Hematopoietic multipotent progenitor cell treated with erythropoietin and hydrocortisone succinate and interleukin-3 and kit ligand, for 6 days (in vitro differentiated cells): ENCODE data around the gene ZNF519.
"Not testable (repeated sequence)": the region's sequence is repeated elsewhere in the genome, so short reads cannot be mapped to it uniquely, and the experiment has no call there.

Source experiments
- DNase-seq: peaks from one replicate; pipeline ENCODE4 v3.0.0-alpha.2; 2015

Gene ZNF519

GRCh38 chr18:14132271-14132700 lies at the start of gene ZNF519:
Gene ZNF519 (minus strand): TSS chr18:14132435. CDS start chr18:14132277, 158 bp downstream.
- peak; percentile 98 for DNase-seq

GRCh38 chr18:14179306-14179705 lies 47.1 kb upstream of the ZNF519 start:
- DNase-seq = no peak

- peak; percentile 78 for DNase-seq
Observed at GRCh38 chr18:14178321-14179196, 46.3 kb upstream of the ZNF519 start.

- not testable (repeated sequence) for DNase-seq
Observed at GRCh38 chr18:14177540-14178320, 45.5 kb upstream of the ZNF519 start.

GRCh38 chr18:14175404-14175803 lies 43.2 kb upstream of the ZNF519 start:
- not testable (repeated sequence) for DNase-seq

GRCh38 chr18:14174706-14175085 lies 42.5 kb upstream of the ZNF519 start:
- no peak for DNase-seq

- not testable (repeated sequence) for DNase-seq
Observed at GRCh38 chr18:14174002-14174705, 41.9 kb upstream of the ZNF519 start.

GRCh38 chr18:14173116-14173951 lies 41.1 kb upstream of the ZNF519 start:
- DNase-seq = not testable (repeated sequence)

- not testable (repeated sequence) for DNase-seq
Observed at GRCh38 chr18:14172142-14173115, 40.2 kb upstream of the ZNF519 start.

- not testable (repeated sequence) for DNase-seq
Observed at GRCh38 chr18:14171301-14172141, 39.3 kb upstream of the ZNF519 start.

GRCh38 chr18:14170367-14171036 lies 38.3 kb upstream of the ZNF519 start:
- not testable (repeated sequence) for DNase-seq

GRCh38 chr18:14162915-14163314 lies 30.7 kb upstream of the ZNF519 start:
- DNase-seq = not testable (repeated sequence)

GRCh38 chr18:14151564-14152113 lies 19.4 kb upstream of the ZNF519 start:
- DNase-seq = not testable (repeated sequence)

GRCh38 chr18:14150766-14151165 lies 18.5 kb upstream of the ZNF519 start:
- not testable (repeated sequence) for DNase-seq

GRCh38 chr18:14149916-14150420 lies 17.7 kb upstream of the ZNF519 start:
- DNase-seq = not testable (repeated sequence)

- not testable (repeated sequence) for DNase-seq
Observed at GRCh38 chr18:14149121-14149850, 17.1 kb upstream of the ZNF519 start.

GRCh38 chr18:14147935-14148865 lies 16.0 kb upstream of the ZNF519 start:
- DNase-seq = not testable (repeated sequence)
